Smooth muscle cell (in vitro differentiated cells): Measurements from ENCODE around the gene EGF. TPM values are rescaled to one million over a fixed set of nuclear protein-coding genes. Genes with fewer than 3 reads are reported as not detected.
"Not testable (repeated sequence)": the region's sequence is repeated elsewhere in the genome, so short reads cannot be mapped to it uniquely, and the experiment has no call there.

Source experiments
- DNase-seq: peaks from one replicate; lab custom pipeline; 2025; ENCODE audit not compliant: unreplicated experiment; lab: John Stamatoyannopoulos, UW
- H2AFZ ChIP-seq: fragments of 200-600 bp; sonication (generic); 2 replicates; pipeline ENCODE4 v1.6.0; 2016; ENCODE audit warnings: antibody characterized with exemption, low read depth, mild to moderate bottlenecking
- H3F3A ChIP-seq: fragments of 200-600 bp; sonication (generic); 2 replicates; pipeline ENCODE4 v1.6.0; 2017; ENCODE audit warnings: antibody characterized with exemption, low read depth
- H3K27ac ChIP-seq: fragments of 200-600 bp; sonication (generic); 2 replicates; pipeline ENCODE4 v1.5.1; 2016; ENCODE audit warnings: low read depth, mild to moderate bottlenecking
- H3K27me3 ChIP-seq: fragments of 200-600 bp; sonication (generic); 2 replicates; pipeline ENCODE4 v1.6.1; 2016; ENCODE audit warnings: low read depth, mild to moderate bottlenecking
- H3K36me3 ChIP-seq: fragments of 200-600 bp; sonication (generic); 2 replicates; pipeline ENCODE4 v1.5.1; 2016; ENCODE audit warnings: low read depth
- H3K4me1 ChIP-seq: fragments of 200-600 bp; sonication (generic); 2 replicates; pipeline ENCODE4 v1.5.1; 2016; ENCODE audit warnings: low read depth
- H3K4me2 ChIP-seq: fragments of 200-600 bp; sonication (generic); 2 replicates; pipeline ENCODE4 v1.6.0; 2016; ENCODE audit warnings: mild to moderate bottlenecking
- H3K4me3 ChIP-seq: fragments of 200-600 bp; sonication (generic); 2 replicates; pipeline ENCODE4 v1.5.1; 2016; ENCODE audit warnings: mild to moderate bottlenecking
- H3K79me2 ChIP-seq: fragments of 200-600 bp; sonication (generic); 2 replicates; pipeline ENCODE4 v1.6.0; 2016; ENCODE audit warnings: low read depth, mild to moderate bottlenecking
- H3K9ac ChIP-seq: fragments of 200-600 bp; sonication (generic); 2 replicates; pipeline ENCODE4 v1.6.0; 2016; ENCODE audit warnings: low read depth
- H3K9me3 ChIP-seq: fragments of 200-600 bp; sonication (generic); replicated peaks from 2 replicates; pipeline ENCODE4 v1.5.1; 2016; ENCODE audit warnings: low read depth
- H4K20me1 ChIP-seq: fragments of 200-600 bp; sonication (generic); 2 replicates; pipeline ENCODE4 v1.6.0; 2016; ENCODE audit warnings: low read depth
- WGBS: methylation state at CpG from one replicate; pipeline ENCODE4 v1.1.7; 2016; ENCODE audit warnings: low lambda C conversion rate; 5-methylcytosine and 5-hydroxymethylcytosine counted together
- polyA plus RNA-seq: library from polyadenylated mRNA; unstranded; fragments of >200 nt; fragmentation: Nextera tagmentation; extraction: Ambion mirVana; gene quantifications from 2 replicates; pipeline ENCODE4 v1.2.1, GENCODE V29; 2016
- total RNA-seq: library from RNA; depleted of rRNA; stranded (reverse); fragments of >200 nt; gene quantifications from 2 replicates; pipeline ENCODE4 v1.2.3, GENCODE V29; 2014
- TF ChIP-seq, protein P1 (sequence below): fragments of 200-600 bp; sonication (generic); IDR thresholded peaks from 2 replicates; pipeline ENCODE4 v1.5.1; 2017; ENCODE audit warnings: borderline replicate concordance, mild to moderate bottlenecking, antibody characterized with exemption; ENCODE audit not compliant: insufficient read depth, poor library complexity, severe bottlenecking

The EGF gene
- total and polyA plus RNA-seq, 2 experiments from 2014 or later: 0.72 to 15.2 TPM

- peak overlapping the region; percentile 42 for H3K27ac ChIP-seq
- H4K20me1 ChIP-seq: no peaks in the 10 kb centered on the region
- H2AFZ ChIP-seq: no peak overlapping the region
- H3F3A ChIP-seq: no peaks in the 10 kb centered on the region
- no peaks in the 10 kb centered on the region for H3K36me3 ChIP-seq
- no peak overlapping the region for H3K9ac ChIP-seq
- no peaks in the 10 kb centered on the region for H3K27me3 ChIP-seq
- 84% methylated on average over 1 of the region's 1 CpG for WGBS
- H3K79me2 ChIP-seq: no peaks in the 10 kb centered on the region
- no peaks in the 10 kb centered on the region for H3K4me1 ChIP-seq
- no peak overlapping the region for H3K4me3 ChIP-seq
- no peaks in the 10 kb centered on the region for H3K9me3 ChIP-seq
- TF ChIP-seq, protein P1, sequence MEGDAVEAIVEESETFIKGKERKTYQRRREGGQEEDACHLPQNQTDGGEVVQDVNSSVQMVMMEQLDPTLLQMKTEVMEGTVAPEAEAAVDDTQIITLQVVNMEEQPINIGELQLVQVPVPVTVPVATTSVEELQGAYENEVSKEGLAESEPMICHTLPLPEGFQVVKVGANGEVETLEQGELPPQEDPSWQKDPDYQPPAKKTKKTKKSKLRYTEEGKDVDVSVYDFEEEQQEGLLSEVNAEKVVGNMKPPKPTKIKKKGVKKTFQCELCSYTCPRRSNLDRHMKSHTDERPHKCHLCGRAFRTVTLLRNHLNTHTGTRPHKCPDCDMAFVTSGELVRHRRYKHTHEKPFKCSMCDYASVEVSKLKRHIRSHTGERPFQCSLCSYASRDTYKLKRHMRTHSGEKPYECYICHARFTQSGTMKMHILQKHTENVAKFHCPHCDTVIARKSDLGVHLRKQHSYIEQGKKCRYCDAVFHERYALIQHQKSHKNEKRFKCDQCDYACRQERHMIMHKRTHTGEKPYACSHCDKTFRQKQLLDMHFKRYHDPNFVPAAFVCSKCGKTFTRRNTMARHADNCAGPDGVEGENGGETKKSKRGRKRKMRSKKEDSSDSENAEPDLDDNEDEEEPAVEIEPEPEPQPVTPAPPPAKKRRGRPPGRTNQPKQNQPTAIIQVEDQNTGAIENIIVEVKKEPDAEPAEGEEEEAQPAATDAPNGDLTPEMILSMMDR: no peak
- DNase-seq: no peak
- H3K4me2 ChIP-seq: no peak overlapping the region
Observed at GRCh38 chr4:109947457-109947856, 34.8 kb downstream of the EGF start.

DNA sequence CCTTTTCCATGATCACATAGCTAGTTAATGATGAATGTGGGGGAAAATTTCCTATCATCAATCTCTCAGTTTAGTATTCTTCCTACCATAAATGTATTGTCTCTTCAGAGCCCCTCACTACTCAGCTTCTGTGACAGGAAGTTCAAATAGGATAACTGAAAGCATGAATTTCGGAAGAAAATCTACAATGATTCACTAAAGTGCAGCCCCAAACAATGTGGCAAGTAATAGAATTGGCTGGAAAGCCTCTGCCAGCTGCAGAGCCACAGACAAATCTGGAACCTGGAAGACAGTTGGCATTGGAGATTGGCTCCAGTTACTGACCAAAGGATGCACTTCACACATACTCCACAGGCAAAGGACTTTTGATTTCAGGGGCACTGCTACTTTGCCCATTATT, 35.2 kb downstream of the EGF start:
- no peaks in the 10 kb centered on the region for H3K27me3 ChIP-seq
- no peaks in the 10 kb centered on the region for H3K4me1 ChIP-seq
- no peak overlapping the region for H3K9ac ChIP-seq
- DNase-seq: no peak
- 7% methylated on average over 1 of the region's 1 CpG for WGBS
- no peaks in the 10 kb centered on the region for H3K79me2 ChIP-seq
- no peaks in the 10 kb centered on the region for H3F3A ChIP-seq
- H3K9me3 ChIP-seq: no peaks in the 10 kb centered on the region
- H2AFZ ChIP-seq: no peak overlapping the region
- peak overlapping the region; percentile 20 for H3K27ac ChIP-seq
- no peaks in the 10 kb centered on the region for H4K20me1 ChIP-seq
- no peaks in the 10 kb centered on the region for H3K36me3 ChIP-seq
- TF ChIP-seq, protein P1: no peak
- no peak overlapping the region for H3K4me2 ChIP-seq
- H3K4me3 ChIP-seq: no peak overlapping the region

DNA sequence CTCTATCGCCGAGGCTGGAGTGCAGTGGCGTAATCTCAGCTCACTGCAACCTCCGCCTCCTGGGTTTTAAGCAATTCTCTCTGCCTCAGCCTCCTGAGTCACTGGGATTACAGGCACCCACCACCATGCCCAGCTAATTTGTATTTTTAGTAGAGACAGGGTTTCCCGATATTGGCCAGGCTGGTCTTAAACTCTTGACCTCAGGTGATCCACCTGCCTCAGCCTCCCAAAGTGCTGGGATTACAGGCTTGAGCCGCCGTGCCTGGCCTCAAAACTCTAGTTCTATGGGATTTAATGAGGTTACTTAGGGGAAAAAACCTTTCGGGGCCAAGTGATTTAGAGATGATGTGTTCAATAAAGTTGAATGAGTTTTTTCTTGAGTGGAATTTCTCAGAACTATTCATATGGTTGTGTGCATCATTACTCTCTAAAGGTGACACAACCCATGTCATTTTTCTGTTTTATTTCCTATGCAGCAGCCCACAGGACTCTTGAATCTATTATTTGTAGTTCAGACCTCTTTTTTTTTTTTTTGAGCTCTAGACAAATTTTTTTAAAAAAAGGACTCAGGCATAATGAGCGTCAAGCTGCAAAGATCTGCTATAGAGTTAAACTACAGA, 36.5 kb downstream of the EGF start:
- not testable (repeated sequence) for H3K4me2 ChIP-seq, H3F3A ChIP-seq, H3K79me2 ChIP-seq, H4K20me1 ChIP-seq, H3K36me3 ChIP-seq, H2AFZ ChIP-seq, H3K4me1 ChIP-seq, DNase-seq, H3K9ac ChIP-seq, H3K9me3 ChIP-seq, H3K4me3 ChIP-seq, H3K27me3 ChIP-seq, H3K27ac ChIP-seq
- 94% methylated on average over 9 of the region's 9 CpGs for WGBS

DNA sequence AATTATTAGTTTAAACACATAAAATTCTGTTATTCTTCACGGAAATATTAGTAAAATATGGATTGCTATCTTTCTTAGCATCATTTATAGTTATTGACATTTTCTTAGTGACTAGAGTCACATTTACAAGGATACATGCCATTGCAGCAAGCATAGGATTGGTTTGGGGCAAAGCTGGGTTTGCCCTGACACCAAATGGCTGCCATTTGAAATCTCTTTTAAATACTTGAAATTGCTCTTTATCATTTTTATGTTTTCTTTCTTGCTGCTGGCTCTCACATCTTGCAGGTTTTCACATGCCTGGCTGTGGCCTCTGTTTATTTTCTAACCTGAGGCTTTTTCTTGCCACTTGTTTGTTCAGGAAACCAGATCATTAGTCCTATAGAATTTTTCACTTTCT, 39.9 kb downstream of the EGF start:
- 78% methylated on average over 1 of the region's 1 CpG for WGBS
- Histone ChIP-seq H2AFZ (no peak overlapping the region), H3K4me1 (no peaks in the 10 kb centered on the region), H3K27ac (no peak overlapping the region), H3K79me2 (no peaks in the 10 kb centered on the region), H3F3A (no peaks in the 10 kb centered on the region), H3K9me3 (no peaks in the 10 kb centered on the region), H3K9ac (no peak overlapping the region), H3K4me2 (no peak overlapping the region), H3K27me3 (no peaks in the 10 kb centered on the region), H3K4me3 (no peak overlapping the region), H4K20me1 (no peaks in the 10 kb centered on the region), H3K36me3 (no peaks in the 10 kb centered on the region)
- TF ChIP-seq, protein P1: no peak
- no peak for DNase-seq
